HepG2 (cell line): ENCODE measurements around the gene VASN. TPM values are rescaled to one million over a fixed set of nuclear protein-coding genes. Genes with fewer than 3 reads are reported as not detected.

Experiments used
- ATAC-seq: fragments of 200-7000 bp; cut with Tn5 transposase; 3 replicates; pipeline ENCODE4 v1.9.1; 2020; ENCODE audit warnings: mild to moderate bottlenecking, moderate library complexity
- BruUV-seq: library from RNA; stranded (reverse); fragments of 400-500 nt; replicated peaks from 2 replicates; lab custom pipeline; 2021; lab: Mats Ljungman, UMichigan
- CTCF ChIA-PET: fragments of 300-600 bp; formaldehyde crosslinking; extraction: SDS; loops from one replicate; lab custom pipeline; 2021; ENCODE audit warnings: low total read pairs, inconsistent platforms, low intra/inter-chr PET ratio; lab: Yijun Ruan, JAX
- POLR2A ChIA-PET: fragments of 350-600 bp; sonication (Branson Sonifier 250); formaldehyde crosslinking; loops from one replicate; lab custom pipeline; 2020; ENCODE audit warnings: antibody characterized with exemption, inconsistent platforms; lab: Yijun Ruan, JAX
- DNase-seq: peaks from one replicate; pipeline ENCODE4 v3.0.0-alpha.2; 2015; ENCODE audit warnings: low spot score
- FAIRE-seq: peaks from 3 replicates; lab custom pipeline; 2011; peaks lifted over from hg19 to GRCh38; lab: Jason Lieb, UNC
- H2AFZ ChIP-seq: one replicate; pipeline ENCODE4 v1.6.1; 2011; ENCODE audit warnings: low read length, inconsistent platforms
- H3K27ac ChIP-seq: fragments of 300-600 bp; 3 replicates; pipeline ENCODE4 v1.8.0; 2011; ENCODE audit warnings: mixed run types, mild to moderate bottlenecking, mixed read lengths, low read length, inconsistent platforms; ENCODE audit not compliant: insufficient read depth; ENCODE audit errors: extremely low read length
- H3K27me3 ChIP-seq, 2 experiments: fragments of 200-600 bp in 1 of 2; 2 replicates in 1 of 2; 3 replicates in 1 of 2; pipeline versions ENCODE4 v1.6.0 to v1.8.0; 2011; ENCODE audit warnings: low read length in 2 of 2, mild to moderate bottlenecking in 2 of 2, moderate library complexity in 2 of 2, inconsistent platforms in 1 of 2; ENCODE audit not compliant: insufficient read depth in 2 of 2, control insufficient read depth in 1 of 2
- H3K36me3 ChIP-seq, 2 experiments: fragments of 200-600 bp in 1 of 2; replicated peaks in 1 of 2; 2 replicates in 1 of 2; 3 replicates in 1 of 2; pipeline versions ENCODE4 v1.5.1 to v1.8.0; 2011; ENCODE audit warnings: low read length in 2 of 2, inconsistent platforms in 1 of 2; ENCODE audit not compliant: insufficient read depth in 2 of 2, control insufficient read depth in 1 of 2
- H3K4me1 ChIP-seq: 2 replicates; pipeline ENCODE4 v1.5.1; 2012; ENCODE audit warnings: low read length, inconsistent platforms; ENCODE audit not compliant: insufficient read depth
- H3K4me2 ChIP-seq: 2 replicates; pipeline ENCODE4 v1.6.0; 2011; ENCODE audit warnings: low read depth, low read length, inconsistent platforms
- H3K4me3 ChIP-seq, 3 experiments: fragments of 200-600 bp in 1 of 3; sonication (generic), shearing (Covaris generic) in 1 of 3; replicated peaks in 1 of 3; 2 replicates each; pipeline ENCODE4 v1.5.1; 2011 to 2016; ENCODE audit warnings: low read length in 3 of 3, inconsistent platforms in 2 of 3, low read depth in 2 of 3, mild to moderate bottlenecking in 2 of 3, control low read depth in 1 of 3, mixed read lengths in 1 of 3; ENCODE audit not compliant: insufficient read depth in 1 of 3
- H3K79me2 ChIP-seq: one replicate; pipeline ENCODE4 v1.6.1; 2011; ENCODE audit warnings: low read length, inconsistent platforms; ENCODE audit not compliant: insufficient read depth
- H3K9ac ChIP-seq: 2 replicates; pipeline ENCODE4 v1.6.0; 2011; ENCODE audit warnings: mild to moderate bottlenecking, low read depth, low read length, inconsistent platforms; ENCODE audit not compliant: insufficient read depth
- H3K9me3 ChIP-seq: 2 replicates; pipeline ENCODE4 v1.5.1; 2012; ENCODE audit warnings: mild to moderate bottlenecking, low read length
- H4K20me1 ChIP-seq: 2 replicates; pipeline ENCODE4 v1.6.0; 2011; ENCODE audit warnings: inconsistent platforms, mild to moderate bottlenecking, low read length, moderate library complexity; ENCODE audit not compliant: insufficient read depth
- CEBPB ChIP-seq: IDR thresholded peaks from 2 replicates; pipeline ENCODE4 v1.6.1; 2011; ENCODE audit warnings: low read depth, low read length, improper control_type of control experiment, borderline replicate concordance
- CHD4 ChIP-seq: fragments of 200-600 bp; sonication (generic); IDR thresholded peaks from 2 replicates; pipeline ENCODE4 v1.7.0; 2017; ENCODE audit warnings: mild to moderate bottlenecking, low read length, borderline replicate concordance
- CSRNP2 ChIP-seq: sonication (generic); formaldehyde crosslinking; conservative IDR thresholded peaks from 2 replicates; pipeline ENCODE4 v1.8.0; 2022; ENCODE audit warnings: low read depth, missing genetic modification reagents
- CTCF ChIP-seq: sonication (generic); formaldehyde crosslinking; IDR thresholded peaks from 2 replicates; pipeline ENCODE4 v1.5.0; 2020; ENCODE audit warnings: mild to moderate bottlenecking, missing genetic modification reagents, moderate library complexity
- GPBP1L1 ChIP-seq: sonication (generic); formaldehyde crosslinking; IDR thresholded peaks from 2 replicates; pipeline ENCODE4 v1.5.0; 2020; ENCODE audit warnings: mild to moderate bottlenecking, missing genetic modification reagents
- KMT2B ChIP-seq: IDR thresholded peaks from 2 replicates; pipeline ENCODE4 v1.6.1; 2016; ENCODE audit warnings: missing genetic modification reagents, missing compliant biosample characterization
- POLR2G ChIP-seq: fragments of 200-400 bp; formaldehyde crosslinking; IDR thresholded peaks from 2 replicates; pipeline ENCODE4 v1.6.1; 2018; ENCODE audit warnings: mild to moderate bottlenecking, low read depth, low read length, moderate library complexity
- SALL2 ChIP-seq: sonication (generic); formaldehyde crosslinking; IDR thresholded peaks from 2 replicates; pipeline ENCODE4 v1.8.1; 2023; ENCODE audit warnings: mild to moderate bottlenecking, missing genetic modification reagents, inconsistent platforms
- SNAPC5 ChIP-seq: sonication (generic); formaldehyde crosslinking; IDR thresholded peaks from 2 replicates; pipeline ENCODE4 v1.8.1; 2023; ENCODE audit warnings: mild to moderate bottlenecking, missing genetic modification reagents, borderline replicate concordance
- ZMYM3 ChIP-seq: sonication (generic); formaldehyde crosslinking; IDR thresholded peaks from 2 replicates; pipeline ENCODE4 v1.5.1; 2020; ENCODE audit warnings: mild to moderate bottlenecking, missing genetic modification reagents
- ZMYM4 ChIP-seq: sonication (generic); formaldehyde crosslinking; IDR thresholded peaks from 2 replicates; pipeline ENCODE4 v1.8.1; 2023; ENCODE audit warnings: mild to moderate bottlenecking, missing genetic modification reagents
- WGBS: methylation state at CpG from one replicate; pipeline ENCODE4 v1.1.6; 2017; ENCODE audit warnings: low lambda C conversion rate; 5-methylcytosine and 5-hydroxymethylcytosine counted together
- in situ Hi-C: cut with HindIII; loops from 2 replicates; pipeline ENCODE4 v1.10.0; 2017; ENCODE audit warnings: low pct_unique_long_range_greater_than_20kb; ENCODE audit not compliant: extremely low pct_ligation_motif_present
- intact Hi-C: fragments of 100-400 bp; cut with micrococcal nuclease; formaldehyde crosslinking; loops from one replicate; pipeline ENCODE4 v1.10.0; 2022; ENCODE audit not compliant: unreplicated experiment
- polyA plus RNA-seq, 8 experiments: library from polyadenylated mRNA; depleted of rRNA in 3 of 8; stranded (reverse) in 7 of 8; unstranded in 1 of 8; fragments of >200 nt; fragmentation: Illumina TruSeq in 4 of 8; extraction: Trizol in 4 of 8; gene quantifications; 2 replicates each; pipeline versions ENCODE4 v1.2.1 to v1.2.3, GENCODE V29; 2011 to 2016; ENCODE audit warnings: low read depth in 4 of 8, missing spikeins in 1 of 8, mixed read lengths in 1 of 8; ENCODE audit not compliant: insufficient read depth in 1 of 8
- total RNA-seq, 5 experiments: library from RNA; depleted of rRNA; stranded (reverse); fragments of >200 nt; fragmentation: Illumina TruSeq; extraction: Trizol; gene quantifications; 2 replicates each; pipeline ENCODE4 v1.2.3, GENCODE V29; 2016; ENCODE audit warnings: low read depth in 1 of 5

VASN gene
- total and polyA plus RNA-seq, 2 of the 13 experiments (the other 11 are each of a cell fraction or from before 2014, with no cell fraction given), result 8.4 to 18.2 TPM

DNA sequence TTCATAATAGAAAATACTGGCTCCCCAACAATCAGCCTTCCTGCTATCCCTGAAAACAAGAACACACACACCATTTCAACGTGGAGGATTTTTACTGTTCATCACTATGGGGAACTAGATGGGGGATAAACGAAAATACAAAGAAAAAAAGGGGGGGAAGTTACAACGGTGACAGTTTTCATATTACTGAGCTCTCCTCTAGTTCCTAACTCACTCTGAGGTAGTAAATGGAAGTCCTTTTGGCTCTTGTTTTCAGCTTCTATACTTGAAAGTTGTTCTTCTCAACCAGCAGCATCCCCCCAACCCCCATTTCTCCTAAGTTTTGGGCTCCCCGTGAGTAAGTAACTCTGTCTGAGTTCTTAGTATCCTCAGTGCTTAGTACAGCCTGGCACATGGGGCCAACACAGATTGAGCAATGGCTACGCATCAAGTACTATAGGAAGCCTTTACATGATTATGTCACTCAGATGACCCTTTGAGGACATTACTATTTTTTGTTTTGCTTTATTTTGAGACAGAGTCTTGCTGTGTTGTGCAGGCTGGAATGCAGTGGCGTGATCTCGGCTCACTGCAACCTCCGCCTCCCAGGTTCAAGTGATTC, 49.0 kb downstream of the VASN start:
- intact Hi-C loops (no loop called here), in situ Hi-C loops (no loop called here)
- no peak overlapping the region for H3K27ac ChIP-seq
- no TSS peak for BruUV-seq
- CTCF ChIA-PET, result no interaction called here
- WGBS, result 64% methylated on average over 8 of the region's 8 CpGs
- ATAC-seq (no peak), DNase-seq (no peak), FAIRE-seq (no peak)
- peaks cover 4% of the 10 kb centered on the region for H3K79me2 ChIP-seq
- H3K9me3 ChIP-seq, result no peaks in the 10 kb centered on the region
- peaks cover 30% of the 10 kb centered on the region for H3K4me1 ChIP-seq
- no peak overlapping the region for H3K9ac ChIP-seq
- H3K27me3 ChIP-seq, result no peaks in the 10 kb centered on the region; a peak in 1 of 5 replicates
- no peak overlapping the region for H2AFZ ChIP-seq
- H3K36me3 ChIP-seq, result no peaks in the 10 kb centered on the region
- no peaks in the 10 kb centered on the region for H4K20me1 ChIP-seq
- H3K4me2 ChIP-seq, result no peak overlapping the region
- TF ChIP-seq SALL2 (no peak), CEBPB (peak; percentile 29; the same call in 1 of the 2 replicates)
- H3K4me3 ChIP-seq, result no peak overlapping the region
- POLR2A ChIA-PET, result no interaction called here

DNA sequence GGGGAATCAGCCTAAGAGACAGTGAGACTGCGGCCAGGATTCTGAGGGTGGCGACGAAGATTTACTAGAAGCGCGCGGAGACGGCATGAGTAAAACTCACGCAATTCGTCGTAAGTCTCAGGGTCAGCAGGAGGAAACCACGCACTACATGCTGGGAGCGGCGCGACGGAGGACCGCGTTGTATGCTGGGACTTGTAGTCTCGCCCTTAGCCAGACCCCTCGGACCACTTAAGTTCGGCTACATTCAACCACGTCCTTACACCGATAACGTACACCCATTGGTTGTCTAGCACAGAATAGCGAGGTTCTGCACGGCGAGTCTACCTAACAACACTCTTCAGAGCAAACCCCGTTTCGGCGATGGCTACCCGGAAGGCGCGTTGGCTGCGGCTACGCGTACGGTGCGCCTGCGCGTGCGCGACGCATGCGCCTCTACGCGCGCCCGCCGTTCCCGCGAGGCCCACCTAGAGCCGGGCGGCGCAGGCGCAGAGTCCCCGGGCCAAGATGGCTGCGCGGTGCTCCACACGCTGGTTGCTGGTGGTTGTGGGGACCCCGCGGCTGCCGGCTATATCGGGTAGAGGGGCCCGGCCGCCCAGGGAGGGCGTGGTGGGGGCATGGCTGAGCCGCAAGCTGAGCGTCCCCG, 53.9 kb downstream of the VASN start, which contains the start of gene DNAJA3:
DNAJA3 (plus strand) TSS at position 491 of the 643 bp plus-strand sequence; CDS start at position 505, 14 bp downstream.
- Histone ChIP-seq H3K27me3 (no peaks in the 10 kb centered on the region; a peak in 1 of 5 replicates), H3K4me1 (peaks cover 39% of the 10 kb centered on the region), H4K20me1 (0 out of 2 replicates have a peak, but pooled peaks cover 4% of the 10 kb centered on the region), H2AFZ (peak within 1 kb of the TSS; percentile 99), H3K27ac (peak within 1 kb of the TSS; percentile 99), H3K9me3 (no peaks in the 10 kb centered on the region), H3K36me3 (0 out of 5 replicates have a peak, but pooled peaks cover 0 to 6% of the 10 kb centered on the region in 2 experiments), H3K4me3 (peak within 1 kb of the TSS; percentile 82 to 85 (median 84)), H3K4me2 (peak within 1 kb of the TSS; percentile 93), H3K79me2 (peaks cover 41% of the 10 kb centered on the region), H3K9ac (peak within 1 kb of the TSS; percentile 99)
- peak; percentile 86 for FAIRE-seq
- CTCF ChIA-PET, result no interaction called here
- ATAC-seq, result peak; percentile 93
- BruUV-seq, result TSS peak; percentile 83
- in situ Hi-C loops (no loop called here), intact Hi-C loops (loop anchor here (5.0 kb wide), 1 partner anchor 52 kb away; the partner anchor contains the start of gene HMOX2)
- WGBS, result 2% methylated on average over 7 of the region's 68 CpGs
- peak; percentile 89 for DNase-seq
- POLR2A ChIA-PET, result interaction anchor here (1.0 to 1.2 kb wide), 10 partner anchors 9 to 191 kb away, joined by 3 to 20 read pairs (median 6); partner anchors contain the start of genes CORO7 and PAM16
- TF ChIP-seq SNAPC5 (CRISPR knock-in tag) (no peak), KMT2B (CRISPR knock-in tag) (peak; percentile 83), CTCF (no peak), CSRNP2 (no peak), CHD4 (no peak), GPBP1L1 (CRISPR knock-in tag) (no peak), ZMYM4 (peak; percentile 67; the same call in 1 of the 2 replicates), ZMYM3 (CRISPR knock-in tag) (no peak), POLR2G (peak; percentile 92)
